DMS 273 (cell line): ENCODE measurements around the gene CPA4.
A peak's percentile ranks its signal among the peaks of the same experiment; 100 is the strongest.

Experiments
- DNase-seq: peaks from one replicate; lab custom pipeline; 2025; ENCODE audit not compliant: unreplicated experiment; lab: John Stamatoyannopoulos, UW

Gene CPA4

GRCh38 chr7:130344271-130344866, 51.4 kb downstream of the CPA4 start, which contains the start of gene CPA5:
Gene CPA5, plus strand, starts transcription at chr7:130344816. Its CDS starts 1,670 bp downstream, at chr7:130346486.
- DNase-seq: no peak

GRCh38 chr7:130345136-130345535, 52.2 kb downstream of the CPA4 start:
- DNase-seq: no peak

GRCh38 chr7:130345725-130346124, 52.8 kb downstream of the CPA4 start:
- DNase-seq: no peak

- no peak for DNase-seq
These were observed 53.4 kb downstream of the CPA4 start for GRCh38 chr7:130346177-130346905.

GRCh38 chr7:130346941-130347340, 54.0 kb downstream of the CPA4 start:
- no peak for DNase-seq

GRCh38 chr7:130349911-130350782, 57.2 kb downstream of the CPA4 start:
- no peak for DNase-seq

GRCh38 chr7:130350945-130351790, 58.2 kb downstream of the CPA4 start:
- DNase-seq: no peak

- DNase-seq: no peak
These were observed 58.8 kb downstream of the CPA4 start for GRCh38 chr7:130351791-130352090.

GRCh38 chr7:130352194-130353074, 59.5 kb downstream of the CPA4 start:
- peak; percentile 32 for DNase-seq

GRCh38 chr7:130353196-130353595, 60.2 kb downstream of the CPA4 start:
- DNase-seq: peak; percentile 34

- DNase-seq: peak; percentile 87
These were observed 63.3 kb downstream of the CPA4 start for GRCh38 chr7:130356121-130356875.

- DNase-seq: peak; percentile 82
These were observed 64.1 kb downstream of the CPA4 start for GRCh38 chr7:130356876-130357611.

- no peak for DNase-seq
These were observed 65.5 kb downstream of the CPA4 start for GRCh38 chr7:130358471-130358870.

- DNase-seq: no peak
These were observed 66.4 kb downstream of the CPA4 start for GRCh38 chr7:130359276-130359857.

- no peak for DNase-seq
These were observed 67.6 kb downstream of the CPA4 start for GRCh38 chr7:130360518-130360917.

GRCh38 chr7:130361681-130362080, 68.7 kb downstream of the CPA4 start:
- DNase-seq: no peak

- DNase-seq: no peak
These were observed 69.4 kb downstream of the CPA4 start for GRCh38 chr7:130362251-130362816.
